CD14-positive monocyte (primary cell): Measurements from ENCODE around the gene DAZAP1. TPM values are rescaled to one million over a fixed set of nuclear protein-coding genes. Genes with fewer than 3 reads are reported as not detected.

Experiments used
- DNase-seq, 3 donors: peaks; one replicate each; pipeline ENCODE4 v3.0.0-alpha.2; 2011 to 2022
- H2AFZ ChIP-seq: 2 replicates; pipeline ENCODE4 v1.6.0; 2012; ENCODE audit warnings: mild to moderate bottlenecking, low read depth, low read length, inconsistent platforms; ENCODE audit not compliant: insufficient read depth, poor library complexity, severe bottlenecking
- H3K27ac ChIP-seq, 2 donors: 1 replicate in 1 of 2; 2 replicates in 1 of 2; pipeline ENCODE4 v1.5.1; 2012 to 2013; ENCODE audit warnings: low read length in 2 of 2, control low read depth in 1 of 2, inconsistent platforms in 1 of 2, low read depth in 1 of 2, mild to moderate bottlenecking in 1 of 2
- H3K27me3 ChIP-seq, 2 donors: one replicate each; pipeline versions ENCODE4 v1.6.0 to v1.6.1; 2011 to 2013; ENCODE audit warnings: low read length in 2 of 2; ENCODE audit not compliant: control insufficient read depth in 2 of 2, insufficient read depth in 2 of 2
- H3K36me3 ChIP-seq, 2 donors: replicated peaks in 1 of 2; 1 replicate in 1 of 2; 2 replicates in 1 of 2; pipeline versions ENCODE4 v1.5.1 to v1.6.1; 2012 to 2013; ENCODE audit warnings: low read length in 2 of 2, control low read depth in 1 of 2, inconsistent platforms in 1 of 2, mild to moderate bottlenecking in 1 of 2; ENCODE audit not compliant: insufficient read depth in 2 of 2, control insufficient read depth in 1 of 2
- H3K4me1 ChIP-seq, 2 donors: 1 replicate in 1 of 2; 2 replicates in 1 of 2; pipeline versions ENCODE4 v1.5.1 to v1.6.1; 2012 to 2013; ENCODE audit warnings: low read length in 2 of 2, control low read depth in 1 of 2, inconsistent platforms in 1 of 2, mild to moderate bottlenecking in 1 of 2, moderate library complexity in 1 of 2; ENCODE audit not compliant: insufficient read depth in 2 of 2, control insufficient read depth in 1 of 2
- H3K4me2 ChIP-seq: replicated peaks from 2 replicates; pipeline ENCODE3; 2012; ENCODE audit warnings: low read length, moderate library complexity, mild to moderate bottlenecking; ENCODE audit not compliant: poor library complexity, severe bottlenecking; ENCODE audit errors: extremely low read depth
- H3K4me3 ChIP-seq, 3 experiments: fragments of 200-600 bp in 1 of 3; sonication (generic) in 1 of 3; replicated peaks in 1 of 3; 1 replicate in 2 of 3; 2 replicates in 1 of 3; pipeline ENCODE4 v1.5.1; 2011 to 2013; ENCODE audit warnings: low read length in 3 of 3, mild to moderate bottlenecking in 3 of 3, control low read depth in 2 of 3, low read depth in 2 of 3, inconsistent platforms in 1 of 3, moderate library complexity in 1 of 3
- H3K79me2 ChIP-seq: 2 replicates; pipeline ENCODE4 v1.6.0; 2012; ENCODE audit warnings: mild to moderate bottlenecking, control low read depth, inconsistent platforms, low read length, moderate library complexity; ENCODE audit not compliant: insufficient read depth
- H3K9ac ChIP-seq: 2 replicates; pipeline ENCODE4 v1.6.0; 2017; ENCODE audit warnings: low read length, mild to moderate bottlenecking; ENCODE audit not compliant: insufficient read depth, poor library complexity, severe bottlenecking
- H3K9me3 ChIP-seq, 2 donors: replicated peaks in 1 of 2; 1 replicate in 1 of 2; 2 replicates in 1 of 2; pipeline versions ENCODE4 v1.5.1 to v1.6.1; 2012 to 2013; ENCODE audit warnings: low read length in 2 of 2, control low read depth in 1 of 2; ENCODE audit not compliant: control insufficient read depth in 1 of 2, insufficient read depth in 1 of 2
- H4K20me1 ChIP-seq: 2 replicates; pipeline ENCODE4 v1.6.0; 2012; ENCODE audit warnings: mild to moderate bottlenecking, low read length, control low read depth, moderate library complexity; ENCODE audit not compliant: insufficient read depth
- H3K27ac Mint-ChIP-seq, 7 donors: one replicate each; pipeline ENCODE4 v1.8.0; 2020; ENCODE audit warnings: mild to moderate bottlenecking in 7 of 7, mixed read lengths in 7 of 7, moderate library complexity in 6 of 7, inconsistent platforms in 2 of 7
- H3K27me3 Mint-ChIP-seq, 3 donors: one replicate each; pipeline ENCODE4 v1.8.0; 2021 to 2022; ENCODE audit warnings: low read depth in 3 of 3, mild to moderate bottlenecking in 3 of 3, mixed read lengths in 3 of 3, moderate library complexity in 3 of 3, inconsistent platforms in 1 of 3
- H3K36me3 Mint-ChIP-seq, 2 donors: one replicate each; pipeline ENCODE4 v1.8.0; 2020; ENCODE audit warnings: mixed read lengths in 2 of 2, inconsistent platforms in 1 of 2, mild to moderate bottlenecking in 1 of 2
- H3K4me1 Mint-ChIP-seq: one replicate; pipeline ENCODE4 v1.8.0; 2020; ENCODE audit warnings: mild to moderate bottlenecking, mixed read lengths
- H3K4me3 Mint-ChIP-seq, 2 donors: one replicate each; pipeline ENCODE4 v1.8.0; 2020; ENCODE audit warnings: mild to moderate bottlenecking in 2 of 2, mixed read lengths in 2 of 2, moderate library complexity in 1 of 2
- H3K9me3 Mint-ChIP-seq, 7 donors: one replicate each; pipeline ENCODE4 v1.8.0; 2020 to 2022; ENCODE audit warnings: mixed read lengths in 7 of 7, mild to moderate bottlenecking in 6 of 7, moderate library complexity in 6 of 7, inconsistent platforms in 2 of 7
- WGBS: methylation state at CpG from one replicate; pipeline ENCODE4 v1.1.5; 2013; ENCODE audit warnings: missing lambda C conversion rate; ENCODE audit not compliant: insufficient coverage; 5-methylcytosine and 5-hydroxymethylcytosine counted together
- intact Hi-C, 2 donors: fragments of 100-400 bp; cut with micrococcal nuclease; formaldehyde crosslinking; loops; one replicate each; pipeline versions ENCODE4 v1.15.0 to v1.15.1; 2023
- polyA plus RNA-seq, 3 donors: library from polyadenylated mRNA; depleted of rRNA in 1 of 3; unstranded in 2 of 3; stranded (reverse) in 1 of 3; fragments of 300-500 nt in 2 of 3; fragments of >200 nt in 1 of 3; fragmentation: Illumina TruSeq in 2 of 3; gene quantifications; 1 replicate in 2 of 3; 2 replicates in 1 of 3; pipeline ENCODE4 v1.2.3, GENCODE V29; 2012 to 2021
- TF ChIP-seq, protein P1 (sequence below): fragments of 200-600 bp; IDR thresholded peaks from one replicate; pipeline ENCODE4 v1.8.0; 2022; ENCODE audit warnings: antibody characterized with exemption, mild to moderate bottlenecking

Gene DAZAP1
- polyA plus RNA-seq, 3 donors, result 3.3 to 57.1 (median 4.2) TPM

DNA sequence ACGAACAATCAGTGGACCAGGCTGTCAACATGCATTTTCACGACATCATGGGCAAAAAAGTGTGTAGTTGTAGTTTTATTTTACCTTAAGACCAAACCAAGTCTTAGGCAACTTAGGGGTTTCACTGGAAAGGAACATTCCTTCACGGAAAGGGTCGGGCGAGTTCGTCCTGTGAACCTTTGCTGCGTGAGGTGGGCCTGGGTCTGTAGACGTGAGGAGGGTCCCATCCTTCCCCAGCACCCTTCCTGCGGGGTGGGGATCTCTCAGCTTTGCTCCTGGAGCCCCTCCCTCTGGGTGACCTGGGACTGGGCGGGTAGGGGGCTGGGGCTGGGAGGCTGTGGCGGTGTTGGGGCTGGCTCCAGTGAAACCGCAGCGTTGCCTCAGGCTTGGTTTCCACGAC lies 18.5 kb downstream of the DAZAP1 start:
- Mint-ChIP-seq H3K4me3 (no peak overlapping the region), H3K36me3 (peaks cover 55 to 85% of the 10 kb centered on the region in 2 donors), H3K4me1 (no peaks in the 10 kb centered on the region), H3K27ac (no peak overlapping the region), H3K27me3 (no peaks in the 10 kb centered on the region), H3K9me3 (no peaks in the 10 kb centered on the region)
- Histone ChIP-seq H3K4me3 (no peak overlapping the region), H3K9ac (no peak overlapping the region), H3K4me1 (no peaks in the 10 kb centered on the region), H3K79me2 (peaks cover 34% of the 10 kb centered on the region), H3K27me3 (no peaks in the 10 kb centered on the region), H3K36me3 (peaks cover 86 to 96% of the 10 kb centered on the region in 2 donors), H3K9me3 (no peaks in the 10 kb centered on the region), H3K27ac (no peak overlapping the region), H3K4me2 (no peak overlapping the region), H2AFZ (no peak overlapping the region), H4K20me1 (peaks cover 91% of the 10 kb centered on the region)
- intact Hi-C loops, result no loop called here
- no peak for DNase-seq
- TF ChIP-seq, protein P1, sequence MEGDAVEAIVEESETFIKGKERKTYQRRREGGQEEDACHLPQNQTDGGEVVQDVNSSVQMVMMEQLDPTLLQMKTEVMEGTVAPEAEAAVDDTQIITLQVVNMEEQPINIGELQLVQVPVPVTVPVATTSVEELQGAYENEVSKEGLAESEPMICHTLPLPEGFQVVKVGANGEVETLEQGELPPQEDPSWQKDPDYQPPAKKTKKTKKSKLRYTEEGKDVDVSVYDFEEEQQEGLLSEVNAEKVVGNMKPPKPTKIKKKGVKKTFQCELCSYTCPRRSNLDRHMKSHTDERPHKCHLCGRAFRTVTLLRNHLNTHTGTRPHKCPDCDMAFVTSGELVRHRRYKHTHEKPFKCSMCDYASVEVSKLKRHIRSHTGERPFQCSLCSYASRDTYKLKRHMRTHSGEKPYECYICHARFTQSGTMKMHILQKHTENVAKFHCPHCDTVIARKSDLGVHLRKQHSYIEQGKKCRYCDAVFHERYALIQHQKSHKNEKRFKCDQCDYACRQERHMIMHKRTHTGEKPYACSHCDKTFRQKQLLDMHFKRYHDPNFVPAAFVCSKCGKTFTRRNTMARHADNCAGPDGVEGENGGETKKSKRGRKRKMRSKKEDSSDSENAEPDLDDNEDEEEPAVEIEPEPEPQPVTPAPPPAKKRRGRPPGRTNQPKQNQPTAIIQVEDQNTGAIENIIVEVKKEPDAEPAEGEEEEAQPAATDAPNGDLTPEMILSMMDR, result no peak
- 98% methylated on average over 7 of the region's 14 CpGs for WGBS

DNA sequence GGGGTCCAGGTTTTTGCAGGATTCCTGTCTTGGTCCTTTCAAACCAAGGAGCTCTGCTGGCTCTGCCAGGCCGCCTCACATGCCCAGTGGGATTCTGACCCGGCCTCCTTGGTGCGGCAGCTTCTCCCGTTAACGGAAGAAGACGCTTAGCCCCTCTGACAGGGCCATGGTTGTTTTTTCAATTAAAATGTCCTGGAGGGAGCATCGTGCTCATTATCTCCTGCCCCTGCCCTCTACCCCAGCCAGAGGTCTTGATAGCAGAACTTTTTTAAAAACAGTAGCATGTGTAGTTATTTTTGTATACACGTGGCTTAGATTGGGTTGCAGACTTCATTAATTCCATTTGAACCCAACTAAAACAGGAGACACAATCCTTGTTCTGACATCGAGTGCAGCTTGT lies 19.4 kb downstream of the DAZAP1 start:
- 96% methylated on average over 6 of the region's 9 CpGs for WGBS
- TF ChIP-seq, protein P1, result no peak
- Histone ChIP-seq H3K27me3 (no peaks in the 10 kb centered on the region), H3K79me2 (peaks cover 29% of the 10 kb centered on the region), H3K9me3 (no peaks in the 10 kb centered on the region), H4K20me1 (peaks cover 87% of the 10 kb centered on the region), H3K36me3 (peaks cover 82 to 94% of the 10 kb centered on the region in 2 donors), H3K4me2 (no peak overlapping the region), H2AFZ (no peak overlapping the region), H3K4me1 (no peaks in the 10 kb centered on the region), H3K9ac (no peak overlapping the region), H3K27ac (no peak overlapping the region), H3K4me3 (no peak overlapping the region)
- no peak overlapping the region for H3K4me3 Mint-ChIP-seq
- H3K9me3 Mint-ChIP-seq, result no peaks in the 10 kb centered on the region
- no peaks in the 10 kb centered on the region for H3K27me3 Mint-ChIP-seq
- DNase-seq, result no peak
- H3K27ac Mint-ChIP-seq, result no peak overlapping the region
- H3K4me1 Mint-ChIP-seq, result no peaks in the 10 kb centered on the region
- H3K36me3 Mint-ChIP-seq, result peaks cover 54 to 88% of the 10 kb centered on the region in 2 donors
- intact Hi-C loops, result loop anchor here in 1 of 2 donors (1.0 kb wide), 1 partner anchor 7 kb away; no protein-coding TSS in a partner anchor
